ENCODE measurements around the gene EDN1. TPM values are rescaled to one million over a fixed set of nuclear protein-coding genes. Genes with fewer than 3 reads are reported as not detected.

EDN1 gene
- total and polyA plus RNA-seq, 10 of the 15 experiments (the other 5 are each of a cell fraction or from before 2014, with no cell fraction given): 2.0 to 6.6 (median 3.1) TPM

DNA sequence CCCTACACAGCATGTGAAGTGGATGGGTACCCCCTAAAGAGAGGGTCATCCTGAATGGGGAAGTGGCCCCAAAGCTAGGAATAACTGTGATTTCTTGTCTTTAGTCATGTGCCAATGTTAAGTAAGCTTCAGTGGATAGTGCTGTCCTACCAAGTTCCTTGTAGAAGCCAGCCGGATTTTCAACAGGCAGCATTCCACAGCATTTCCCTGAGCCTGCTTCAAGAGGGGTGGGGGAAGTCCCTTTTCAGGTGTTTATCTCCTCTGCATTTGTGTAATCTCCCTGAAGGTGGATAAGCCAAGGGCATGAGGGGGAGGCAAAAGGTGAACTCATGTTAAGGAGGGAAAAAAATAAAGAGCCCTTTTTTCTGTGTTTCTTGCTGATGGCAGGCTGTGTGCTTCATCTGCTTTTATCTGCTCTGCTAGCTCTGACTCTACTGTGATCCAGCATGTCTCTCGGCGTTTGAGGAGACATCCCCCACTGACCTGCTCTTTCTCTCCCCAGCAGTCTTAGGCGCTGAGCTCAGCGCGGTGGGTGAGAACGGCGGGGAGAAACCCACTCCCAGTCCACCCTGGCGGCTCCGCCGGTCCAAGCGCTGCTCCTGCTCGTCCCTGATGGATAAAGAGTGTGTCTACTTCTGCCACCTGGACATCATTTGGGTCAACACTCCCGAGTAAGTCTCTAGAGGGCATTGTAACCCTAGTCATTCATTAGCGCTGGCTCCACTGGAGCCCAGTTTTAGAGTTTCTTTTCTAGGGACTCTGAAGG, 1.9 kb downstream of the EDN1 start:
- Histone ChIP-seq H3K79me2 (ENCODE audit: control insufficient read depth, insufficient read depth, low read length) (peaks cover 13% of the 10 kb centered on the region), H3K4me2 (ENCODE audit: control insufficient read depth, insufficient read depth) (peak overlapping the region; percentile 98), H3K27me3 (replicated peaks in 1 of 2; ENCODE audit: control insufficient read depth in 2 of 2, insufficient read depth in 2 of 2, low read length in 1 of 2) (no peaks in the 10 kb centered on the region), H3K9ac (ENCODE audit: control insufficient read depth, insufficient read depth, low read length) (peak overlapping the region; percentile 40), H2AFZ (ENCODE audit: control insufficient read depth, low read depth, low read length) (peak overlapping the region; percentile 61; the same call in 1 of the 2 replicates), H3K4me1 (ENCODE audit: control insufficient read depth, insufficient read depth, low read length) (peaks cover 8% of the 10 kb centered on the region), H3K27ac (ENCODE audit: control insufficient read depth, insufficient read depth) (peak overlapping the region; percentile 20; the same call in 1 of the 2 replicates), H4K20me1 (ENCODE audit: control insufficient read depth, insufficient read depth) (no peaks in the 10 kb centered on the region), H3K4me3 (peak overlapping the region; percentile 88), H3K36me3 (ENCODE audit: control insufficient read depth in 2 of 2, insufficient read depth in 2 of 2, low read length in 1 of 2) (no peaks in the 10 kb centered on the region), H3K9me3 (replicated peaks; ENCODE audit: control insufficient read depth, insufficient read depth, low read length) (no peaks in the 10 kb centered on the region)
- CTCF ChIA-PET: interaction anchor here (0.6 to 8.6 kb wide), 27 partner anchors 10 to 709 kb away, joined by 3 to 403 read pairs (median 6); no protein-coding TSS in a partner anchor
- 79% methylated on average over 15 of the region's 15 CpGs for WGBS (ENCODE audit: insufficient coverage, insufficient replicate concordance, low lambda C conversion rate, missing lambda C conversion rate)
- RAD21 ChIA-PET (ENCODE audit: unreplicated experiment): interaction anchor here (0.5 to 10.0 kb wide), 37 partner anchors 14 to 703 kb away, joined by 3 to 384 read pairs (median 5); no protein-coding TSS in a partner anchor
- ATAC-seq: peak; percentile 56
- BruUV-seq (replicated peaks): no TSS peak
- no peak for FAIRE-seq
- DNase-seq (ENCODE audit: low read depth, low spot score): no peak
- intact Hi-C loops (cut with micrococcal nuclease; ENCODE audit: unreplicated experiment): loop anchor here (1.0 to 5.0 kb wide), 9 partner anchors 43 to 600 kb away; partner anchors contain the start of gene HIVEP1
- SMC1A ChIA-PET (ENCODE audit: uncharacterized antibody, unreplicated experiment): interaction anchor here (0.7 to 7.4 kb wide), 42 partner anchors 12 to 709 kb away, joined by 3 to 382 read pairs (median 5); no protein-coding TSS in a partner anchor
- in situ Hi-C loops (cut with MboI): loop anchor here (5.0 kb wide), 1 partner anchor 640 kb away; no protein-coding TSS in a partner anchor
- POLR2A ChIA-PET: interaction anchor here (0.7 to 4.3 kb wide), 13 partner anchors 40 to 673 kb away, joined by 3 to 27 read pairs (median 4); no protein-coding TSS in a partner anchor
- TF ChIP-seq MXI1 (IDR thresholded peaks at IDR 0.05; ENCODE audit: low read depth, low read length): 0 out of 2 replicates have a peak, but pooled peaks have one; percentile 19
- TF ChIP-seq, protein P1, sequence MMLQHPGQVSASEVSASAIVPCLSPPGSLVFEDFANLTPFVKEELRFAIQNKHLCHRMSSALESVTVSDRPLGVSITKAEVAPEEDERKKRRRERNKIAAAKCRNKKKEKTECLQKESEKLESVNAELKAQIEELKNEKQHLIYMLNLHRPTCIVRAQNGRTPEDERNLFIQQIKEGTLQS (IDR thresholded peaks at IDR 0.05; ENCODE audit: borderline replicate concordance, extremely low read depth, low read depth, low read length): no peak
- no peak for TF ChIP-seq ZZZ3 (IDR thresholded peaks at IDR 0.05; ENCODE audit: control insufficient read depth, insufficient read length, low read depth)
- TF ChIP-seq FOXK2 (IDR thresholded peaks at IDR 0.05): no peak
- TF ChIP-seq RAD21 (IDR thresholded peaks at IDR 0.05; ENCODE audit: insufficient read depth, low read depth, low read length): peak; percentile 89
- TF ChIP-seq, protein P2, sequence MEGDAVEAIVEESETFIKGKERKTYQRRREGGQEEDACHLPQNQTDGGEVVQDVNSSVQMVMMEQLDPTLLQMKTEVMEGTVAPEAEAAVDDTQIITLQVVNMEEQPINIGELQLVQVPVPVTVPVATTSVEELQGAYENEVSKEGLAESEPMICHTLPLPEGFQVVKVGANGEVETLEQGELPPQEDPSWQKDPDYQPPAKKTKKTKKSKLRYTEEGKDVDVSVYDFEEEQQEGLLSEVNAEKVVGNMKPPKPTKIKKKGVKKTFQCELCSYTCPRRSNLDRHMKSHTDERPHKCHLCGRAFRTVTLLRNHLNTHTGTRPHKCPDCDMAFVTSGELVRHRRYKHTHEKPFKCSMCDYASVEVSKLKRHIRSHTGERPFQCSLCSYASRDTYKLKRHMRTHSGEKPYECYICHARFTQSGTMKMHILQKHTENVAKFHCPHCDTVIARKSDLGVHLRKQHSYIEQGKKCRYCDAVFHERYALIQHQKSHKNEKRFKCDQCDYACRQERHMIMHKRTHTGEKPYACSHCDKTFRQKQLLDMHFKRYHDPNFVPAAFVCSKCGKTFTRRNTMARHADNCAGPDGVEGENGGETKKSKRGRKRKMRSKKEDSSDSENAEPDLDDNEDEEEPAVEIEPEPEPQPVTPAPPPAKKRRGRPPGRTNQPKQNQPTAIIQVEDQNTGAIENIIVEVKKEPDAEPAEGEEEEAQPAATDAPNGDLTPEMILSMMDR (IDR thresholded peaks at IDR 0.05 in 2 of 3, conservative IDR thresholded peaks at IDR 0.05 in 1 of 3; ENCODE audit: control insufficient read depth in 2 of 3, extremely low read depth in 1 of 3, insufficient read depth in 1 of 3, low read depth in 3 of 3, low read length in 3 of 3): peak; percentile 13 to 58 (median 34); a peak in 4 of 6 replicates
- TF ChIP-seq, protein P3, sequence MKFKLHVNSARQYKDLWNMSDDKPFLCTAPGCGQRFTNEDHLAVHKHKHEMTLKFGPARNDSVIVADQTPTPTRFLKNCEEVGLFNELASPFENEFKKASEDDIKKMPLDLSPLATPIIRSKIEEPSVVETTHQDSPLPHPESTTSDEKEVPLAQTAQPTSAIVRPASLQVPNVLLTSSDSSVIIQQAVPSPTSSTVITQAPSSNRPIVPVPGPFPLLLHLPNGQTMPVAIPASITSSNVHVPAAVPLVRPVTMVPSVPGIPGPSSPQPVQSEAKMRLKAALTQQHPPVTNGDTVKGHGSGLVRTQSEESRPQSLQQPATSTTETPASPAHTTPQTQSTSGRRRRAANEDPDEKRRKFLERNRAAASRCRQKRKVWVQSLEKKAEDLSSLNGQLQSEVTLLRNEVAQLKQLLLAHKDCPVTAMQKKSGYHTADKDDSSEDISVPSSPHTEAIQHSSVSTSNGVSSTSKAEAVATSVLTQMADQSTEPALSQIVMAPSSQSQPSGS (IDR thresholded peaks at IDR 0.05; ENCODE audit: low read length): no peak
- peak; percentile 73; the same call in 1 of the 2 replicates for TF ChIP-seq SMC3 (IDR thresholded peaks at IDR 0.05; ENCODE audit: borderline replicate concordance, low read length)
- TF ChIP-seq, protein P4, sequence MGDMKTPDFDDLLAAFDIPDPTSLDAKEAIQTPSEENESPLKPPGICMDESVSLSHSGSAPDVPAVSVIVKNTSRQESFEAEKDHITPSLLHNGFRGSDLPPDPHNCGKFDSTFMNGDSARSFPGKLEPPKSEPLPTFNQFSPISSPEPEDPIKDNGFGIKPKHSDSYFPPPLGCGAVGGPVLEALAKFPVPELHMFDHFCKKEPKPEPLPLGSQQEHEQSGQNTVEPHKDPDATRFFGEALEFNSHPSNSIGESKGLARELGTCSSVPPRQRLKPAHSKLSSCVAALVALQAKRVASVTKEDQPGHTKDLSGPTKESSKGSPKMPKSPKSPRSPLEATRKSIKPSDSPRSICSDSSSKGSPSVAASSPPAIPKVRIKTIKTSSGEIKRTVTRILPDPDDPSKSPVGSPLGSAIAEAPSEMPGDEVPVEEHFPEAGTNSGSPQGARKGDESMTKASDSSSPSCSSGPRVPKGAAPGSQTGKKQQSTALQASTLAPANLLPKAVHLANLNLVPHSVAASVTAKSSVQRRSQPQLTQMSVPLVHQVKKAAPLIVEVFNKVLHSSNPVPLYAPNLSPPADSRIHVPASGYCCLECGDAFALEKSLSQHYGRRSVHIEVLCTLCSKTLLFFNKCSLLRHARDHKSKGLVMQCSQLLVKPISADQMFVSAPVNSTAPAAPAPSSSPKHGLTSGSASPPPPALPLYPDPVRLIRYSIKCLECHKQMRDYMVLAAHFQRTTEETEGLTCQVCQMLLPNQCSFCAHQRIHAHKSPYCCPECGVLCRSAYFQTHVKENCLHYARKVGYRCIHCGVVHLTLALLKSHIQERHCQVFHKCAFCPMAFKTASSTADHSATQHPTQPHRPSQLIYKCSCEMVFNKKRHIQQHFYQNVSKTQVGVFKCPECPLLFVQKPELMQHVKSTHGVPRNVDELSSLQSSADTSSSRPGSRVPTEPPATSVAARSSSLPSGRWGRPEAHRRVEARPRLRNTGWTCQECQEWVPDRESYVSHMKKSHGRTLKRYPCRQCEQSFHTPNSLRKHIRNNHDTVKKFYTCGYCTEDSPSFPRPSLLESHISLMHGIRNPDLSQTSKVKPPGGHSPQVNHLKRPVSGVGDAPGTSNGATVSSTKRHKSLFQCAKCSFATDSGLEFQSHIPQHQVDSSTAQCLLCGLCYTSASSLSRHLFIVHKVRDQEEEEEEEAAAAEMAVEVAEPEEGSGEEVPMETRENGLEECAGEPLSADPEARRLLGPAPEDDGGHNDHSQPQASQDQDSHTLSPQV (IDR thresholded peaks at IDR 0.05): no peak
- TF ChIP-seq TCF12 (IDR thresholded peaks at IDR 0.05; ENCODE audit: low read depth, low read length): no peak
- peak; percentile 86 for TF ChIP-seq SPI1 (IDR thresholded peaks at IDR 0.05; ENCODE audit: borderline replicate concordance, insufficient read depth, low read depth, low read length)
- no peak for TF ChIP-seq EED (IDR thresholded peaks at IDR 0.05; ENCODE audit: low read depth)
